ENCODE data around the gene PCBP3. TPM values are rescaled to one million over a fixed set of nuclear protein-coding genes. Genes with fewer than 3 reads are reported as not detected.

Gene PCBP3
- total and polyA plus RNA-seq, 2 of the 8 experiments (the other 6 are each of a cell fraction or from before 2014, with no cell fraction given), result 3.5 to 6.3 TPM

DNA sequence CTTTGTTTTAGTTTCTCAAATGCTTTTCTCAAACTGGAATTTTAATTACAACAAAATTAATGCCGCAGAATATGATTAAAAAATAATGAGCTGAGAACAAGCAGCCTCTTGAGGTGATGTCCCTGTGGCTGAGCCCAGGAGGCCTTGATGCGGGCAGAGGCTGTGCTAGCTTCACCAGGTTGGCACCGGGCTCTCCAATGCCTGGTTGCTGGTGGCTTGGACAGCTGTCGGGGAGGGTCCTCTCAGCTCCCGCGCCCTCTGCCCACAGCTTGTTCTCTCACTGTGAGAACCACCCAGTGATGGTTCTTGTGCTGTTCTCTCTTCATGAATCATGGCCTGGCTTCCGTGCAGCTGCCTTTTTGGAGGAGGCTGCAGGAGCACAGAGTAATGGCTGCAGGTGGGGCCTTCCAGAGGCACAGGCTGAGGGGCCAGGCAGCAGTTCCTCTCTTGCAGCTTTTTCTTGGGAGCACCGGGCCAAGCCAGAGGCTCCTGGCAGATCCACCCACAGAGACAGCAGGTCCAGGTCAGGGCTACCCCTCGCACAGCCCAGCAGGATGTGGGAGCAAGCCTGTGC is 156.3 kb downstream of the PCBP3 start (continued):
- TF ChIP-seq SP1 (IDR thresholded peaks at IDR 0.05; ENCODE audit: low read depth, low read length), result no peak
